PC-3 (cell line): ENCODE measurements around the gene SCRT2.

ENCODE experiments used
- EZH2phosphoT487 ChIP-seq: fragments of 300-600 bp; sonication (generic); IDR thresholded peaks from 2 replicates; pipeline ENCODE4 v1.6.1; 2018; ENCODE audit warnings: mild to moderate bottlenecking, antibody characterized with exemption, low read length, borderline replicate concordance
- TF ChIP-seq, protein P1 (sequence below): fragments of 300-600 bp; sonication (generic); conservative IDR thresholded peaks from 2 replicates; pipeline ENCODE4 v1.5.1; 2017; ENCODE audit warnings: antibody characterized with exemption, low read depth, mild to moderate bottlenecking, low read length

DNA sequence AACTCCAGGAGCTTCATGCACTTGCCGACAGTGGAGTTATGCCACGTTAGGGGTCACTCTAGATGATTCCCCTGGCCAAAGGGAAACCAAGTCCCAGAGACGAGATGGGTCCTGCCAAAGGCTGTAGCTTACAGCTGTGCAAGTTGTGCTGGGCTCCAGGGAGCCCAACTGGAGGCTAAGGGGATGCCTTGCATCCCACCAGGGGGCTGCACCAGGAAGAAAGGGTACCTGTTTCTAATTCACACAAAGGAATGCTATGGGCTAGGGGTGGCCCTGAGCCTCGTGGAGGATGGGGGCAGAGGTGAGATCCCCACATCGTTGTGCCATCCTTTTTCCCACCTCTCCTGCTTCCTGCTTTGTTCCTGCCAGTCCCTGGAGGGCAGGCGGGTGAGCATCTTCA is 23.7 kb upstream of the SCRT2 start:
- TF ChIP-seq, protein P1, sequence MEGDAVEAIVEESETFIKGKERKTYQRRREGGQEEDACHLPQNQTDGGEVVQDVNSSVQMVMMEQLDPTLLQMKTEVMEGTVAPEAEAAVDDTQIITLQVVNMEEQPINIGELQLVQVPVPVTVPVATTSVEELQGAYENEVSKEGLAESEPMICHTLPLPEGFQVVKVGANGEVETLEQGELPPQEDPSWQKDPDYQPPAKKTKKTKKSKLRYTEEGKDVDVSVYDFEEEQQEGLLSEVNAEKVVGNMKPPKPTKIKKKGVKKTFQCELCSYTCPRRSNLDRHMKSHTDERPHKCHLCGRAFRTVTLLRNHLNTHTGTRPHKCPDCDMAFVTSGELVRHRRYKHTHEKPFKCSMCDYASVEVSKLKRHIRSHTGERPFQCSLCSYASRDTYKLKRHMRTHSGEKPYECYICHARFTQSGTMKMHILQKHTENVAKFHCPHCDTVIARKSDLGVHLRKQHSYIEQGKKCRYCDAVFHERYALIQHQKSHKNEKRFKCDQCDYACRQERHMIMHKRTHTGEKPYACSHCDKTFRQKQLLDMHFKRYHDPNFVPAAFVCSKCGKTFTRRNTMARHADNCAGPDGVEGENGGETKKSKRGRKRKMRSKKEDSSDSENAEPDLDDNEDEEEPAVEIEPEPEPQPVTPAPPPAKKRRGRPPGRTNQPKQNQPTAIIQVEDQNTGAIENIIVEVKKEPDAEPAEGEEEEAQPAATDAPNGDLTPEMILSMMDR, result no peak
- TF ChIP-seq EZH2phosphoT487, result no peak
